Neuronal stem cell (in vitro differentiated cells): ENCODE measurements around the gene TLE7.

Experiments
- DNase-seq: peaks from one replicate; pipeline ENCODE4 v3.0.0-alpha.2; 2013; ENCODE audit warnings: low spot score
- H2AFZ ChIP-seq: one replicate; pipeline ENCODE4 v1.6.1; 2013; ENCODE audit warnings: mild to moderate bottlenecking, low read length, inconsistent platforms
- H2AK5ac ChIP-seq: 2 replicates; pipeline ENCODE4 v1.6.1; 2013; ENCODE audit warnings: low read depth, mild to moderate bottlenecking, inconsistent platforms, low read length, moderate library complexity, mixed read lengths
- H2BK120ac ChIP-seq: 2 replicates; pipeline ENCODE4 v1.6.1; 2013; ENCODE audit warnings: low read depth, mild to moderate bottlenecking, inconsistent platforms, low read length, moderate library complexity, mixed read lengths
- H2BK12ac ChIP-seq: one replicate; pipeline ENCODE4 v1.6.1; 2013; ENCODE audit warnings: low read length, inconsistent platforms
- H2BK15ac ChIP-seq: 2 replicates; pipeline ENCODE4 v1.6.1; 2013; ENCODE audit warnings: mild to moderate bottlenecking, low read length, inconsistent platforms, mixed read lengths
- H2BK5ac ChIP-seq: one replicate; pipeline ENCODE4 v1.6.1; 2013; ENCODE audit warnings: inconsistent platforms, mild to moderate bottlenecking, low read length, moderate library complexity
- H3K14ac ChIP-seq: one replicate; pipeline ENCODE4 v1.6.1; 2013; ENCODE audit warnings: low read length, inconsistent platforms
- H3K18ac ChIP-seq: 2 replicates; pipeline ENCODE4 v1.6.1; 2013; ENCODE audit warnings: low read length, inconsistent platforms
- H3K23ac ChIP-seq: 2 replicates; pipeline ENCODE4 v1.6.1; 2013; ENCODE audit warnings: low read depth, mild to moderate bottlenecking, mixed read lengths, low read length, inconsistent platforms; ENCODE audit not compliant: poor library complexity
- H3K27ac ChIP-seq: replicated peaks from 3 replicates; pipeline ENCODE4 v1.5.1; 2013; ENCODE audit warnings: low read length, inconsistent platforms
- H3K27me3 ChIP-seq, 3 experiments: 2 replicates each; pipeline ENCODE4 v1.6.1; 2013; ENCODE audit warnings: low read length in 3 of 3, mild to moderate bottlenecking in 2 of 3, inconsistent platforms in 1 of 3, low read depth in 1 of 3, mixed read lengths in 1 of 3, moderate library complexity in 1 of 3; ENCODE audit not compliant: control insufficient read depth in 3 of 3, insufficient read depth in 3 of 3
- H3K36me3 ChIP-seq, 2 donors: replicated peaks in 1 of 2; 2 replicates each; pipeline ENCODE4 v1.6.1; 2013; ENCODE audit warnings: low read length in 2 of 2; ENCODE audit not compliant: control insufficient read depth in 2 of 2, insufficient read depth in 2 of 2
- H3K4ac ChIP-seq: 2 replicates; pipeline ENCODE4 v1.6.1; 2013; ENCODE audit warnings: inconsistent platforms, mild to moderate bottlenecking, low read length, moderate library complexity
- H3K4me1 ChIP-seq, 2 donors: 1 replicate in 1 of 2; 2 replicates in 1 of 2; pipeline ENCODE4 v1.6.1; 2013; ENCODE audit warnings: low read length in 2 of 2, low read depth in 1 of 2; ENCODE audit not compliant: control insufficient read depth in 2 of 2, insufficient read depth in 1 of 2
- H3K4me2 ChIP-seq: one replicate; pipeline ENCODE4 v1.6.1; 2013; ENCODE audit warnings: mild to moderate bottlenecking, low read length, inconsistent platforms; ENCODE audit not compliant: insufficient read depth, poor library complexity, severe bottlenecking
- H3K4me3 ChIP-seq, 2 donors: 2 replicates each; pipeline ENCODE4 v1.5.1; 2013; ENCODE audit warnings: low read length in 2 of 2, mild to moderate bottlenecking in 2 of 2, inconsistent platforms in 1 of 2, moderate library complexity in 1 of 2
- H3K79me1 ChIP-seq: one replicate; pipeline ENCODE4 v1.6.1; 2013; ENCODE audit warnings: low read depth, mild to moderate bottlenecking, inconsistent platforms, low read length, moderate library complexity
- H3K9ac ChIP-seq: one replicate; pipeline ENCODE4 v1.6.1; 2013; ENCODE audit warnings: mild to moderate bottlenecking, low read depth, low read length, inconsistent platforms; ENCODE audit not compliant: poor library complexity
- H3K9me3 ChIP-seq, 2 donors: replicated peaks in 1 of 2; 2 replicates each; pipeline versions ENCODE3 to v1.6.1; 2013; ENCODE audit warnings: low read length in 2 of 2, mild to moderate bottlenecking in 2 of 2, inconsistent platforms in 1 of 2, low read depth in 1 of 2, mixed read lengths in 1 of 2, moderate library complexity in 1 of 2; ENCODE audit not compliant: control insufficient read depth in 2 of 2, insufficient read depth in 1 of 2
- H4K8ac ChIP-seq: one replicate; pipeline ENCODE4 v1.6.1; 2013; ENCODE audit warnings: low read depth, mild to moderate bottlenecking, inconsistent platforms, low read length, moderate library complexity
- H4K91ac ChIP-seq: one replicate; pipeline ENCODE4 v1.6.1; 2013; ENCODE audit warnings: low read length, low read depth, mild to moderate bottlenecking, inconsistent platforms; ENCODE audit not compliant: poor library complexity
- WGBS, 2 donors: extraction: QIAGEN DNeasy Blood & Tissue Kit; methylation state at CpG; one replicate each; pipeline ENCODE4 v1.1.7; 2013; ENCODE audit warnings: missing lambda C conversion rate in 2 of 2, mixed read lengths in 1 of 2; ENCODE audit not compliant: insufficient read length in 2 of 2, insufficient replicate concordance in 1 of 2; ENCODE audit errors: extremely low coverage in 2 of 2; 5-methylcytosine and 5-hydroxymethylcytosine counted together

The TLE7 gene

GRCh38 chr16:71426069-71426879 lies 15.6 kb downstream of the TLE7 start:
- Histone ChIP-seq H3K4ac (no peak overlapping the region), H4K91ac (no peak overlapping the region), H3K9ac (peak overlapping the region; percentile 82), H3K18ac (peak overlapping the region; percentile 80), H3K4me1 (peaks cover 0 to 7% of the 10 kb centered on the region in 2 donors), H3K23ac (peak overlapping the region; percentile 26), H2BK5ac (no peak overlapping the region), H3K9me3 (no peaks in the 10 kb centered on the region), H3K79me1 (no peaks in the 10 kb centered on the region), H2BK12ac (no peak overlapping the region), H3K4me2 (peak overlapping the region; percentile 75), H2BK15ac (peak overlapping the region; percentile 28), H2AFZ (peak overlapping the region; percentile 96), H3K27ac (no peak overlapping the region), H2AK5ac (no peak overlapping the region), H3K4me3 (peak overlapping the region; percentile 61 to 87), H3K14ac (no peak overlapping the region), H3K36me3 (no peaks in the 10 kb centered on the region), H4K8ac (no peak overlapping the region), H2BK120ac (no peak overlapping the region), H3K27me3 (peaks cover 0 to 36% (median 5%) of the 10 kb centered on the region in 3 experiments)
- WGBS, 2 donors, result no CpG with 5 or more reads among the region's 48 CpGs
- DNase-seq, result peak; percentile 90

GRCh38 chr16:71425746-71426068 lies 16.1 kb downstream of the TLE7 start:
- H3K27me3 ChIP-seq, result peaks cover 0 to 34% (median 5%) of the 10 kb centered on the region in 3 experiments
- peak overlapping the region; percentile 80 for H3K18ac ChIP-seq
- no peak overlapping the region for H2BK120ac ChIP-seq
- H2AFZ ChIP-seq, result peak overlapping the region; percentile 96
- H2AK5ac ChIP-seq, result no peak overlapping the region
- H3K23ac ChIP-seq, result peak overlapping the region; percentile 26
- peaks cover 0 to 7% of the 10 kb centered on the region in 2 donors for H3K4me1 ChIP-seq
- H2BK12ac ChIP-seq, result no peak overlapping the region
- no peak overlapping the region for H4K91ac ChIP-seq
- no peaks in the 10 kb centered on the region for H3K9me3 ChIP-seq
- peak overlapping the region; percentile 61 to 87 for H3K4me3 ChIP-seq
- no peak overlapping the region for H2BK5ac ChIP-seq
- no peaks in the 10 kb centered on the region for H3K36me3 ChIP-seq
- no peak overlapping the region for H3K9ac ChIP-seq
- WGBS, 2 donors, result no CpG with 5 or more reads among the region's 18 CpGs
- peak overlapping the region; percentile 75 for H3K4me2 ChIP-seq
- DNase-seq, result no peak
- peak overlapping the region; percentile 28 for H2BK15ac ChIP-seq
- H3K79me1 ChIP-seq, result no peaks in the 10 kb centered on the region
- H4K8ac ChIP-seq, result no peak overlapping the region
- no peak overlapping the region for H3K4ac ChIP-seq
- H3K27ac ChIP-seq, result no peak overlapping the region
- no peak overlapping the region for H3K14ac ChIP-seq

- H3K18ac ChIP-seq, result no peak overlapping the region
Observed at GRCh38 chr16:71424626-71425025, 17.2 kb downstream of the TLE7 start.

GRCh38 chr16:71423865-71424264 lies 18.0 kb downstream of the TLE7 start:
- Histone ChIP-seq H3K18ac (no peak overlapping the region), H3K4me1 (peaks cover 0 to 7% of the 10 kb centered on the region in 2 donors), H3K14ac (no peak overlapping the region), H3K79me1 (no peaks in the 10 kb centered on the region), H3K27ac (no peak overlapping the region), H2AK5ac (peak overlapping the region; percentile 73), H3K9me3 (no peaks in the 10 kb centered on the region), H3K4me3 (no peak overlapping the region), H2BK12ac (no peak overlapping the region), H3K4me2 (no peak overlapping the region), H4K91ac (no peak overlapping the region), H4K8ac (no peak overlapping the region), H2AFZ (no peak overlapping the region), H3K4ac (no peak overlapping the region), H2BK5ac (no peak overlapping the region), H2BK15ac (no peak overlapping the region), H3K27me3 (peaks cover 0 to 29% (median 5%) of the 10 kb centered on the region in 3 experiments), H3K9ac (no peak overlapping the region), H3K23ac (no peak overlapping the region), H3K36me3 (no peaks in the 10 kb centered on the region), H2BK120ac (no peak overlapping the region)
- no CpG with 5 or more reads among the region's 7 CpGs for WGBS, 2 donors
- no peak for DNase-seq

More at GRCh38 chr16:71424626-71425025, 17.2 kb downstream of the TLE7 start:
- no peak overlapping the region for H3K14ac ChIP-seq
- H2AK5ac ChIP-seq, result peak overlapping the region; percentile 98
- no peak overlapping the region for H2AFZ ChIP-seq
- peak overlapping the region; percentile 54 for H3K9ac ChIP-seq
- peaks cover 0 to 7% of the 10 kb centered on the region in 2 donors for H3K4me1 ChIP-seq
- no peak overlapping the region for H2BK12ac ChIP-seq
- WGBS, 2 donors, result no CpG with 5 or more reads among the region's 6 CpGs
- no peak overlapping the region for H2BK120ac ChIP-seq
- no peak overlapping the region for H3K4ac ChIP-seq
- no peak overlapping the region for H3K4me3 ChIP-seq
- no peak overlapping the region for H3K4me2 ChIP-seq
- no peak overlapping the region for H4K91ac ChIP-seq
- peaks cover 0 to 29% (median 5%) of the 10 kb centered on the region in 3 experiments for H3K27me3 ChIP-seq
- H3K79me1 ChIP-seq, result no peaks in the 10 kb centered on the region
- H4K8ac ChIP-seq, result no peak overlapping the region
- no peak overlapping the region for H2BK5ac ChIP-seq
- DNase-seq, result no peak
- no peaks in the 10 kb centered on the region for H3K36me3 ChIP-seq
- H3K27ac ChIP-seq, result no peak overlapping the region
- H2BK15ac ChIP-seq, result no peak overlapping the region
- no peaks in the 10 kb centered on the region for H3K9me3 ChIP-seq
- H3K23ac ChIP-seq, result peak overlapping the region; percentile 26
